NCI-H1930 (cell line): Measurements from ENCODE around the gene MAGEA9.
"Not testable (repeated sequence)": the region's sequence is repeated elsewhere in the genome, so short reads cannot be mapped to it uniquely, and the experiment has no call there.

Experiments used
- DNase-seq, 2 experiments: peaks; one replicate each; lab custom pipeline; 2025; lab: John Stamatoyannopoulos, UW

MAGEA9 gene

DNA sequence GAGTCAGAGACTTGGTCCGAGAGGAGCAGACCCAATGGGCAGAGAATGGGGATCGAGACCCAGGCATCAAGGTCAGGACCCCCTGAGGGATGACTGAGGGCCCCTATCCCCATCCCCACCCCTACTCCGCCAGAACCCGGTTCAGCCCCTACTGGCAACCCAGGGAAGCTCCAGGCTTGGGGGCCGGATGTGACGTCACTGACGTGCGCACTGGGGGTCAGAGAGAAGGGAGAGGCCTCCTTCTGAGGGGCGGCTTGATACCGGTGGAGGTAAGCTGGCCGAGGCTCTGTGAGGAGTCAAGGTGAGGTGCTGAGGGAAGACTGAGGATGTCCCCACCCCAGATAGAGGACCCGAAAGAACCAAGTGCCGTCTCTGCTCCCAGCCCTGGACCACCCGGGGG, at the start of gene MAGEA9:
MAGEA9 (plus strand) TSS at position 204 of the 400 bp plus-strand sequence. CDS start 4,281 bp downstream, outside the sequence.
- not testable (repeated sequence) for DNase-seq

DNA sequence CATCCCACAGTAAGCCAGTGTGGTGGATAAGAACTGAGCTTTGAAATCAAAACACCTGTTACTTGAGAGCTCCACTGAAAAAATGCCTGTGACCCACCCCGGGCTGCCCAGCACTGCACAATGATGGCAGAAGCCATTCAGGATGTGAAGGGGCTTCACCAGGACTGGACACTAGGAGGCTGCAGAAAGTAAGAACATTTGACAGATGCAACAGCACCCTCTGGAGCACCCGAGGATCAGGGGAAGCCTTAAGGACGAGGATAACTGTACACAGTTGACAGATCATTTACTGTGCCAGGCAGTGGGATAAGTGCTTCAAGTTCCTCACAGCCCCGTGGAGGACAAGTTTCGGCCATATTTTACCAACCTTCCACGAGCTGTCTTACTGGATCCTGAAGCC, 39.5 kb upstream of the MAGEA9 start:
- not testable (repeated sequence) for DNase-seq

- not testable (repeated sequence) for DNase-seq
Observed at GRCh38 chrX:149746390-149747007, 35.2 kb upstream of the MAGEA9 start.

GRCh38 chrX:149757206-149758067, 24.3 kb upstream of the MAGEA9 start:
- no peak for DNase-seq

GRCh38 chrX:149758068-149758714, 23.5 kb upstream of the MAGEA9 start:
- no peak for DNase-seq

DNA sequence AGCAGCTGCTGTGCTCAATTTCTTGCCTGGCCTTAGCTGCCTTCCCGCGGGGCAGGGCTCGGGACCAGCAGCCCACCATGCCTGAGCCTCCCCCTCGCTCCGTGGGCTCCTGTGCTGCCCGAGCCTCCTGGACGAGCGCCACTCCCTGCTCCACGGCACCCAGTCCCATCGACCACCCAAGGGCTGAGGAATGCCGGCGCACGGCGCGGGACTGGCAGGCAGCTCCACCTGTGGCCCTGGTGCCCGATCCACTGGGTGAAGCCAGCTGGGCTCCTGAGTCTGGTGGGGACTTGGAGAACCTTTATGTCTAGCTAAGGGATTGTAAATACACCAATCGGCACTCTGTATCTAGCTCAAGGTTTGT, 23.0 kb upstream of the MAGEA9 start:
- DNase-seq = not testable (repeated sequence)

DNA sequence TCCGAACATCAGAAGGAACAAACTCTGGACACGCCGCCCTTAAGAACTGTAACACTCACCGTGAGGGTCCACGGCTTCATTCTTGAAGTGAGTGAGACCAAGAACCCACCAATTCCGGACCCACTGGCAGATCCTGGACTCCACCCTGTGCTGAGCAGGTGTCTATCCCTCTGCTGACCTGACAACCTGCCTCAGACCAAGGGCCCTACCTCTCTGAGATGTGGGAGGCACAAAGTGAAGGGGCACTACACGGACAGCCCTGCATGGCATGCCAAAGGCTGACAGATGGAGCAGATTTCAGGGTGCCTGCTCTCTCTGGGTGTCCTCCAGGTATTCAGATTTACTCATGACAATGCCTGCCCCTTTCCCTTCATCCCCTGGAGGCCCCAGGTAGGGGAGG, 21.9 kb upstream of the MAGEA9 start:
- DNase-seq = no peak

DNA sequence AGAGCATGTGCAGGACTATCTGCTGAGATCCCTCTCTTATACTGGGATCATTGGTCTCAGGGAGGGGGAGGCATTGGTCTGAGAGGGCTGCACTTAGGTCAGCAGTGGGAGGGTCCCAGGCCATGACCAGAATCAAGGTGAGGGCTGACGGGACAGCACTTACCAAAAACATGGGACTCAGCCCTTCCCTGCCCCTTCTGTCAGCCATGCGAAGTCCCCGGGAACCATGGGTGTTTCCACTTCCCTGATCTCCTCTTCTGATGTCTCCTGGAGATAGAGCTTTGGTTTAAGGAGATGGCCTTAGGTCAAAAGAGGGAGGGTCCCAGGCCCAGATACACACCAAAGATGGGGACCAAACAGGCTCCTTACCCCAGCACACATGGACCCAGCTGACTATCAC, 20.8 kb upstream of the MAGEA9 start:
- DNase-seq = no peak

DNA sequence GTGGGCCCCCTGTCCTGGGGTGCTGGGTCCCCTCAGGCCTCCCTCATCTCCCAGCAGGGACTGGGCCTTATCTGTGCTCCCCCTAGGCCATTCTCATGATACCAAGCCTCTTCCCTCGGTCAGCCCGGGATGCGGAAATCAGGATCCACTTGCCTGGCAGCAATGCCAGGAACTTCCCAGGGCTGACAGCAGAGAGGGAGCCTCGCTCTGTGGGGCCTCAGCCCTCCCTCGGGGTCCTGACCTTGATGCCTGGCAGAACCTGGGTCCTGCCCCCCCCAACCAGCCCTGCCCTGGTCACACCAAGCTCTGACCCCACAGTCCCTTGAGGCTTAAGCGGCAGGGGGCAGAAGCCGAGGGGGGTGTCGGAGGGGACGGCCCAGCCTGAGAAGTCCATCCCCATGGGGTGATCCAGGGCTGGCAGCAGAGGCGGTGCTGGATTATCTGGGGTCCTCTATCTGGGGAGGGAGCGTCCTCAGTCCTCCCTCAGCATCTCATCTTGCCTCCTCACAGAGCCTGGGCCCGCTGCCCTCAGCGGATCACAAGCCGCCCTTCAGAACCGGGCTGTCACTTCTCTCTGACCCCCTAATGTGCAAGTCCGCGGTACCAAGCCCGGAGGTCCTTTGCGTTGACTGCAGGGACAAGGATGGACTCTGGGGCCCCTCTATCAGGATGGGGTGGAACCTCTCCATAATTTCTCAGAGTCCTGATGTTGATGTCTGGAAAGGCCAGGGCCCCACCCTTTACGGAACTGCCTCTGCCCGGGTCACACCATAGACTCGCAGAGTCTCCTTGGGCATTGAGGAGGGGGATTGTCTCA, 19.7 kb upstream of the MAGEA9 start:
- not testable (repeated sequence) for DNase-seq

DNA sequence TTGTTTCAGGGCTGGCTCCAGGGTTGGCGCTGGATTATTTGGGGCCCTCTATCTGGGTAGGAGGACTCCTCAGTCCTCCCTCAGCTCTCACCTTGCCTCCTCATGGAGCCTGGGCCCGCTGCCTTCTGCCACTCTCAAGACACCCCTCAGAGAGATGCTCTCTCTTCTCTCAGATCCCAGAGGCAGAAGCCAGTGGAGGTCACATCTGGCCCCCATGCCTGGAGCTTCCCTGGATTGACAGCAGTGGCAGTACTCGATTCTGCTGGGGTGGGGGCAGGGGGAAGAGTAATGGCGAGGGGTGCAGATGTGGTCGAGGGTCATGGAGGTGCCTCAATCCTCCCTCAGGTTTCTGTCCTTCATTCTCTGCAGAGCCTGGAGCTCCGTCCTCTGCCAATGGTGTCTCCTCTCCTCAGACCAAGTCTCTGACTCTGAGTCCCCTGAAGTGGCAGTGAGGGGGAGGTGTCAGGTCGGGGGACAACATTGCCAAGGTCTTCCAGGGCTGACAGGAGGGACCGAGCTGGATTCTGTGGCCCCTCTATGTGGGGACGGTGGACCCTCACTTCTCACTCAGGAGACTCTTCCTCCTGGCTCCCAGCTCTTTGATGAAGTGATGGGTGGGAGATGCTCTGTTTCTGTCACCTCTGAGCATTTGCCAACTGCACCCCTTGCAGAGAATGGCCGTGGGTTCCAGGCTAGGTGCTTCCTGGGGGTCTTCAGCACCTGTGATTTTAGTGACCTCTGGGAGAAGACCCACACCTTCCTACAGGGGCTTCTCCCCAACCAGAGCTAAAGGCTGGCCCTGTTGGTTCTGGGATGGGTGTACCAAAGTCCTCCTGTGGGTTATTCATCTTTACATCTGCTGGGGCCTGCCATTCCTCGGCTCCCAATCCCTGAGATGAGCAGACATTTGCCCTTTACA, 18.8 kb upstream of the MAGEA9 start:
- DNase-seq = no peak

GRCh38 chrX:149770344-149770743, 11.4 kb upstream of the MAGEA9 start:
- not testable (repeated sequence) for DNase-seq

DNA sequence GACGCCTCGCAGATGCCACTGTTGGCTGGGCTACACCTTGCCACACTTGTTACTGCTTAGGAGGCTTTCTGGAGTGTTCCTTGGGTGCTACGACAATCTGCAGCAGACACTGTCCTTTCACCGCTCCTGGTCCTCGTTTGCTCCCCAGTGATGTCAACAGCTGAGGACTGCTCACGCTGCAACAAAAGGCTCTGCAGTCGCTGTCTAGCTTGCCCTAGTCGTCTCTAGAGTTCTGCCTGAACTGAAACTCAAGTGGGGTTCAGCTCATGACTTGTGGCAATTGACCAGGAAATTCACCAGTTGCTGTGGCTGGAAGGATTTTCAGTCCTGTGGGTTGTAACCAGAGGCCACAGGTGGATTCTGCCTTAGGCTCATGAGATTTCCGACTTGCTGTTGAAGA, 8.7 kb upstream of the MAGEA9 start:
- DNase-seq = not testable (repeated sequence)

- not testable (repeated sequence) for DNase-seq
Observed at GRCh38 chrX:149773768-149774167, 8.0 kb upstream of the MAGEA9 start, which contains the start of gene HSFX1. Gene HSFX1 (plus strand): TSS chrX:149774068. CDS start chrX:149774682, 614 bp downstream.

DNA sequence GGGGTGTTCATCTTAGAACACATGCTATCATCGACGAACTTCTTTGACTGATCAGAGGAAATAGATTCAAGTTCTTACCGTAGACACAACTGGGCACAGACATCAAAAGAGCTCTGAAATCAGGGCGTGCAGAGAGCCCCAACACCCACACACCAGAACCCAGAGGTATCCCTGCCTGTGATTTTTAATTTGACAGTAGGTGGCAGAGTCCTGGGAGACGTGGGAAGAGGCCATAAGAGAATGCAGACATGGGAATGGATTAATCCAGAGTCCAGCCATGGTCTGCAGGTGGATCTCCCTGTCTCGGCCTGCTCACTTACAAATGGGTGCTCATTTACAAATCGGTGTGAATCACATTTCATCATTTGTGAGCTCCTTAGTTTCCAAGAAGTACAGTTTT, 3.7 kb upstream of the MAGEA9 start:
- not testable (repeated sequence) for DNase-seq

- DNase-seq = not testable (repeated sequence)
Observed at GRCh38 chrX:149795531-149795930, 13.8 kb downstream of the MAGEA9 start.

- DNase-seq = no peak
Observed at GRCh38 chrX:149799095-149799714, 17.5 kb downstream of the MAGEA9 start.

GRCh38 chrX:149799938-149800337, 18.2 kb downstream of the MAGEA9 start:
- DNase-seq = no peak

DNA sequence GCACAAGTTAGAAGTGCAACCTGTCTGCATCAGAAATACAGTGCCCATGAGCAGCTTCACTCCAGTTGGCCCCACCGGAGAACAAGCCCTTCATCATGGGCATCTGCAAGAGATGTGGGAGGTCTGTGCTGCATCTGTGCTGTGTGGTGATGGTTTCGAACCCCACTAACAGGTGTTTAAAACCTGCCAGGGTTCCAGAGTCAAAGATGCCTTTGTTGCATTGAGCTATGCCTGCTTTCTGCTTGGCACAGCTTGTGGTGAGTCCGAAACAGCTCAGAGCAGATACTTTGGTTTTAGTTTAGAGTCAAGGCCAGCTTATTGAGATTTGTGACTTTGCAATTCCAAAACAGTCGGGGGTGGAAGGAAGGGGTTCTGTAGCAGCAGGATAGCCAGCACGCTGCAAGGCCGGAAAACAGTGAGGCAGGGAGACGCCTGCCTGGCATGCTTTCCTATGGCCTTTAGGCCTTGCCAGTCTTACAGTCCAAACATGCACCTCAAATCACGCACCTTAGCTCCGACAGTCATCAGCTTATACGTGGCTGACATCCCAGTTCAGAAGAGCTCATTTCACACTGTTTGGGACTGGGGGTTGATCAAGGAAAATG, 21.8 kb downstream of the MAGEA9 start:
- no peak for DNase-seq

DNA sequence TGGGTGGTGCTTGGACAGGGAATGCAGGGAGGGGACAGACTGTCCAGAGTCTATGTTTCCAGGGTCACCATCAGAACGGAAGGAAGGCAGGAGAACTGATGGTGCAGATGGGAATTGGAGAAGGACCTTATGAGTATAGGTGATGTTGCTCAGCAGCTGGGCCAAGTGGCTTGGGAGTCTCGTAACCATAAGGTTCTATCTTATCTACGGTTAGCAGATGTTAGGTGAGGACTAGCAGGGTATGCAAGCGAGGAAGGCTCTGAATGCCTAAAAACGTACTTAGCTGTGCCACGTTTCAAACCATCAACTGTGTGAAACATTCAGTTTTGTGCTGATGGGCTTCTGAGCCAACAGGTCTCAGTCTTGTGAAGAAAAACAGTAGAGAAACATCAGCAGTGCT, 22.4 kb downstream of the MAGEA9 start:
- no peak for DNase-seq
